Fibroblast of lung (primary cell): ENCODE data around the gene CALML4. TPM values are rescaled to one million over a fixed set of nuclear protein-coding genes. Genes with fewer than 3 reads are reported as not detected.
A peak's percentile ranks its signal among the peaks of the same experiment; 100 is the strongest.

ENCODE experiments used
- DNase-seq, 2 donors: peaks; one replicate each; pipeline versions ENCODE4 v3.0.0 to v3.0.0-alpha.2; 2010; ENCODE audit warnings: low read depth in 2 of 2
- H2AFZ ChIP-seq: 2 replicates; pipeline ENCODE4 v1.5.1; 2012; ENCODE audit warnings: low read length, control low read depth, inconsistent platforms
- H3K27ac ChIP-seq: 2 replicates; pipeline ENCODE4 v1.5.1; 2011; ENCODE audit warnings: low read length, control low read depth; ENCODE audit not compliant: insufficient read depth
- H3K27me3 ChIP-seq: 2 replicates; pipeline ENCODE4 v1.5.1; 2011; ENCODE audit warnings: mild to moderate bottlenecking, low read length; ENCODE audit not compliant: control insufficient read depth, insufficient read depth
- H3K36me3 ChIP-seq: 2 replicates; pipeline ENCODE4 v1.5.1; 2011; ENCODE audit warnings: low read length; ENCODE audit not compliant: control insufficient read depth, insufficient read depth
- H3K4me1 ChIP-seq: 2 replicates; pipeline ENCODE4 v1.5.1; 2011; ENCODE audit warnings: low read length; ENCODE audit not compliant: control insufficient read depth, insufficient read depth; ENCODE audit errors: extremely low read depth
- H3K4me2 ChIP-seq: 2 replicates; pipeline ENCODE4 v1.5.1; 2011; ENCODE audit warnings: low read length, control low read depth; ENCODE audit not compliant: insufficient read depth; ENCODE audit errors: extremely low read depth
- H3K4me3 ChIP-seq, 4 experiments: fragments of 200-600 bp in 1 of 4; sonication (generic) in 1 of 4; replicated peaks in 1 of 4; 2 replicates each; pipeline ENCODE4 v1.5.1; 2011 to 2016; ENCODE audit warnings: low read length in 4 of 4, low read depth in 3 of 4, mild to moderate bottlenecking in 3 of 4, control low read depth in 2 of 4, inconsistent platforms in 1 of 4, mixed read lengths in 1 of 4; ENCODE audit not compliant: insufficient read depth in 1 of 4; ENCODE audit errors: control extremely low read depth in 1 of 4
- H3K79me2 ChIP-seq: 2 replicates; pipeline ENCODE4 v1.5.1; 2012; ENCODE audit warnings: mild to moderate bottlenecking, low read length, inconsistent platforms; ENCODE audit not compliant: control insufficient read depth, insufficient read depth
- H3K9ac ChIP-seq: 2 replicates; pipeline ENCODE4 v1.5.1; 2011; ENCODE audit warnings: mild to moderate bottlenecking, low read length, control low read depth; ENCODE audit not compliant: insufficient read depth
- H3K9me3 ChIP-seq: 2 replicates; pipeline ENCODE4 v1.5.1; 2012; ENCODE audit warnings: low read depth, low read length; ENCODE audit not compliant: control insufficient read depth, insufficient read depth
- H4K20me1 ChIP-seq: 2 replicates; pipeline ENCODE4 v1.5.1; 2011; ENCODE audit warnings: low read length; ENCODE audit not compliant: control insufficient read depth, insufficient read depth; ENCODE audit errors: extremely low read depth
- EZH2 ChIP-seq: IDR thresholded peaks from 2 replicates; pipeline ENCODE4 v1.5.1; 2012; ENCODE audit warnings: low read length, control low read depth, mild to moderate bottlenecking; ENCODE audit errors: missing control alignments
- polyA plus RNA-seq, 2 donors: library from polyadenylated mRNA; depleted of rRNA in 1 of 2; stranded (reverse) in 1 of 2; unstranded in 1 of 2; fragments of >200 nt; gene quantifications; 2 replicates each; pipeline ENCODE4 v1.2.1, GENCODE V29; 2011 to 2012; ENCODE audit warnings: missing spikeins in 1 of 2
- total RNA-seq: library from RNA; depleted of rRNA; stranded (reverse); fragments of >200 nt; gene quantifications from 2 replicates; pipeline ENCODE4 v1.2.1, GENCODE V29; 2014
- TF ChIP-seq, protein P1 (sequence below), 2 donors: IDR thresholded peaks in 1 of 2; conservative IDR thresholded peaks in 1 of 2; 1 replicate in 1 of 2; 2 replicates in 1 of 2; pipeline ENCODE4 v1.5.1; 2011 to 2012; ENCODE audit warnings: low read length in 2 of 2, control low read depth in 1 of 2, inconsistent platforms in 1 of 2, low read depth in 1 of 2, mild to moderate bottlenecking in 1 of 2

CALML4 gene
- total and polyA plus RNA-seq, 2 donors (not counting 1 experiment from before 2014, with no cell fraction given), result 1.8 to 2.0 TPM

DNA sequence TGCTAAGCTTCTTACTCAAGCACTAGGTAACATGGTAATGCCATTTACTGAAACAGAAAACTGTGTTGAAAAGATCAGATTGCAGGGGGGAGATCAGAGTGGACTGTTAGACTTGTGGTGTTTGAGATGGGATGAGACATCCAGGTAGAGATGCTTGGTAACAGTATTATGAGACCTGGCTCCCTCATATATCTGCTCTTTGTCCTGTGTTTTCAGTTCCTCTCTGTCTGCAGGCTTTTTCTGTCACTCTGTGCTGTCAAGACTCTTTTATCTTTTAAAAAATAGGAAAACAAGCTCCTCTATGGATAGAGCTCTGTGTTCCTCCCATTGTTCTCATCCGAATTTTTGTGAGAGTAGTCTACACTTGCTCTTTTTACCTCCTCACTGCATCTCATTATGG, 48.1 kb downstream of the CALML4 start:
- TF ChIP-seq, protein P1, sequence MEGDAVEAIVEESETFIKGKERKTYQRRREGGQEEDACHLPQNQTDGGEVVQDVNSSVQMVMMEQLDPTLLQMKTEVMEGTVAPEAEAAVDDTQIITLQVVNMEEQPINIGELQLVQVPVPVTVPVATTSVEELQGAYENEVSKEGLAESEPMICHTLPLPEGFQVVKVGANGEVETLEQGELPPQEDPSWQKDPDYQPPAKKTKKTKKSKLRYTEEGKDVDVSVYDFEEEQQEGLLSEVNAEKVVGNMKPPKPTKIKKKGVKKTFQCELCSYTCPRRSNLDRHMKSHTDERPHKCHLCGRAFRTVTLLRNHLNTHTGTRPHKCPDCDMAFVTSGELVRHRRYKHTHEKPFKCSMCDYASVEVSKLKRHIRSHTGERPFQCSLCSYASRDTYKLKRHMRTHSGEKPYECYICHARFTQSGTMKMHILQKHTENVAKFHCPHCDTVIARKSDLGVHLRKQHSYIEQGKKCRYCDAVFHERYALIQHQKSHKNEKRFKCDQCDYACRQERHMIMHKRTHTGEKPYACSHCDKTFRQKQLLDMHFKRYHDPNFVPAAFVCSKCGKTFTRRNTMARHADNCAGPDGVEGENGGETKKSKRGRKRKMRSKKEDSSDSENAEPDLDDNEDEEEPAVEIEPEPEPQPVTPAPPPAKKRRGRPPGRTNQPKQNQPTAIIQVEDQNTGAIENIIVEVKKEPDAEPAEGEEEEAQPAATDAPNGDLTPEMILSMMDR (conservative IDR thresholded peaks at IDR 0.05 in 1 of 2, IDR thresholded peaks at IDR 0.05 in 1 of 2; ENCODE audit: low read depth in 1 of 2, low read length in 2 of 2), result no peak
- no peak for TF ChIP-seq EZH2
- H3K9ac ChIP-seq, result no peak overlapping the region
- H3K4me1 ChIP-seq, result no peaks in the 10 kb centered on the region
- H3K27me3 ChIP-seq, result no peaks in the 10 kb centered on the region
- H2AFZ ChIP-seq, result no peak overlapping the region
- no peak overlapping the region for H3K4me3 ChIP-seq
- DNase-seq, result no peak
- no peaks in the 10 kb centered on the region for H3K9me3 ChIP-seq
- no peaks in the 10 kb centered on the region for H3K79me2 ChIP-seq
- H3K4me2 ChIP-seq, result no peak overlapping the region
- no peaks in the 10 kb centered on the region for H4K20me1 ChIP-seq
- H3K36me3 ChIP-seq, result peaks cover 2% of the 10 kb centered on the region
- no peak overlapping the region for H3K27ac ChIP-seq

DNA sequence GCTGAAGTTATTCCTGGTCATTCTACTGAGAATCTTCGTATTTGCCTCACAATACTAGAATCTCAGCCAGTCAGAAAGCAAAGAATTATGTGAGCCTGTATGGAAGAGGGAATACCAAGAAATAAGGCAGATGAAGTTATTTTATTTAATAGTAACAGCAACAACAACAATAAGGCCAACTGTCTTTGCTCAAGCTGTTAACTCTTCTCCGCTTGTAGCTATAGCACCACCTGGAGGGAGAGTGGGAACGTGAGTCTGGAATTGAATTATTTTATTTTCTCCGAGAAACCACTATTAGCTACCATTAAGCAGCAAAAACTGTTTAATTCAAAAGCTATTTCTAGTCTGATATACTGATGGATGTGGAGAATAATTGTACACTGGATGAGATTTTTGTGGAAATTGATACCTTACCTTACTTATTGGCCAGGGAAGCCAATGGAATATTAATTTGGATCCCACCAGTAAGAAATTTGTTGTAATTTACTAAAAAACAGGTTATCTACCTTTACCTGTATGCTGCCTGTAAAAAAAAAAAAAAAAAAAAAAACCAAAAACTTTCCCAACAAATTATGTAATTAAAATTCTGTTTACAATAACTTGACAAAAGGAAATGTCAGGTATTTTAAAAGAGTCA, 50.1 kb downstream of the CALML4 start:
- H3K4me3 ChIP-seq, result no peak overlapping the region
- H2AFZ ChIP-seq, result no peak overlapping the region
- TF ChIP-seq EZH2, result no peak
- TF ChIP-seq, protein P1 (conservative IDR thresholded peaks at IDR 0.05 in 1 of 2, IDR thresholded peaks at IDR 0.05 in 1 of 2; ENCODE audit: low read depth in 1 of 2, low read length in 2 of 2), result peak; percentile 80 to 86
- H3K9ac ChIP-seq, result no peak overlapping the region
- H3K79me2 ChIP-seq, result no peaks in the 10 kb centered on the region
- peak; percentile 56 to 82 for DNase-seq
- H3K27me3 ChIP-seq, result no peaks in the 10 kb centered on the region
- H3K4me2 ChIP-seq, result no peak overlapping the region
- H3K27ac ChIP-seq, result no peak overlapping the region
- H4K20me1 ChIP-seq, result no peaks in the 10 kb centered on the region
- H3K9me3 ChIP-seq, result no peaks in the 10 kb centered on the region
- peaks cover 2% of the 10 kb centered on the region for H3K36me3 ChIP-seq
- no peaks in the 10 kb centered on the region for H3K4me1 ChIP-seq

DNA sequence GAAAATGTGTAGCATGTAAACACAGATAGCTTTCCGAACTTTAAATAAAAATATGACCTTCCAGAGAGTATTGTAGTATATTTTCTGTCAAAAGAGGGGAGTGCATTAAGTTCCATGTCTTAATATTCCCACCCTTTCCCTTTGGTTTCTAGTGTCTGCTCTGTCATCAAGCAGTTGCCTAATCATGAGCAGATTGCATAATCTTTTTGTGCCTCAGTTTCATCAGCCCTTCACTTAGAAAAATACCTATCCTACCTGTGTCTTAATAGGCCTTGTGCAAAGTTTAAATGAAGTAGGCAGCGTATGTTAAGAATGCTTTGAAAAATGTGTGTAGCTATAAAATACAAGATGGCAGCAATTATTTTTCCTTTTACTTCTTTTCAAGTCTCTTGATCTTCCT, 52.8 kb downstream of the CALML4 start:
- no peak for TF ChIP-seq EZH2
- TF ChIP-seq, protein P1 (conservative IDR thresholded peaks at IDR 0.05 in 1 of 2, IDR thresholded peaks at IDR 0.05 in 1 of 2; ENCODE audit: low read depth in 1 of 2, low read length in 2 of 2), result no peak
- DNase-seq, result no peak
- H3K4me3 ChIP-seq, result no peak overlapping the region
- peaks cover 2% of the 10 kb centered on the region for H3K4me1 ChIP-seq
- H3K27ac ChIP-seq, result no peak overlapping the region
- no peaks in the 10 kb centered on the region for H4K20me1 ChIP-seq
- peaks cover 2% of the 10 kb centered on the region for H3K36me3 ChIP-seq
- H3K27me3 ChIP-seq, result no peaks in the 10 kb centered on the region
- no peak overlapping the region for H3K9ac ChIP-seq
- H3K79me2 ChIP-seq, result no peaks in the 10 kb centered on the region
- H3K4me2 ChIP-seq, result no peak overlapping the region
- no peak overlapping the region for H2AFZ ChIP-seq
- no peaks in the 10 kb centered on the region for H3K9me3 ChIP-seq
